HepG2 (cell line): Measurements from ENCODE around the gene CDC20B. TPM values are rescaled to one million over a fixed set of nuclear protein-coding genes. Genes with fewer than 3 reads are reported as not detected.

Experiments
- ATAC-seq: fragments of 200-7000 bp; cut with Tn5 transposase; 3 replicates; pipeline ENCODE4 v1.9.1; 2020; ENCODE audit warnings: mild to moderate bottlenecking, moderate library complexity
- BruUV-seq: library from RNA; stranded (reverse); fragments of 400-500 nt; replicated peaks from 2 replicates; lab custom pipeline; 2021; lab: Mats Ljungman, UMichigan
- CTCF ChIA-PET: fragments of 300-600 bp; formaldehyde crosslinking; extraction: SDS; loops from one replicate; lab custom pipeline; 2021; ENCODE audit warnings: low total read pairs, inconsistent platforms, low intra/inter-chr PET ratio; lab: Yijun Ruan, JAX
- POLR2A ChIA-PET: fragments of 350-600 bp; sonication (Branson Sonifier 250); formaldehyde crosslinking; loops from one replicate; lab custom pipeline; 2020; ENCODE audit warnings: antibody characterized with exemption, inconsistent platforms; lab: Yijun Ruan, JAX
- DNase-seq: peaks from one replicate; pipeline ENCODE4 v3.0.0-alpha.2; 2015; ENCODE audit warnings: low spot score
- FAIRE-seq: peaks from 3 replicates; lab custom pipeline; 2011; peaks lifted over from hg19 to GRCh38; lab: Jason Lieb, UNC
- H2AFZ ChIP-seq: one replicate; pipeline ENCODE4 v1.6.1; 2011; ENCODE audit warnings: low read length, inconsistent platforms
- H3K27ac ChIP-seq: fragments of 300-600 bp; 3 replicates; pipeline ENCODE4 v1.8.0; 2011; ENCODE audit warnings: mixed run types, mild to moderate bottlenecking, mixed read lengths, low read length, inconsistent platforms; ENCODE audit not compliant: insufficient read depth; ENCODE audit errors: extremely low read length
- H3K27me3 ChIP-seq, 2 experiments: fragments of 200-600 bp in 1 of 2; 2 replicates in 1 of 2; 3 replicates in 1 of 2; pipeline versions ENCODE4 v1.6.0 to v1.8.0; 2011; ENCODE audit warnings: low read length in 2 of 2, mild to moderate bottlenecking in 2 of 2, moderate library complexity in 2 of 2, inconsistent platforms in 1 of 2; ENCODE audit not compliant: insufficient read depth in 2 of 2, control insufficient read depth in 1 of 2
- H3K36me3 ChIP-seq, 2 experiments: fragments of 200-600 bp in 1 of 2; replicated peaks in 1 of 2; 2 replicates in 1 of 2; 3 replicates in 1 of 2; pipeline versions ENCODE4 v1.5.1 to v1.8.0; 2011; ENCODE audit warnings: low read length in 2 of 2, inconsistent platforms in 1 of 2; ENCODE audit not compliant: insufficient read depth in 2 of 2, control insufficient read depth in 1 of 2
- H3K4me1 ChIP-seq: 2 replicates; pipeline ENCODE4 v1.5.1; 2012; ENCODE audit warnings: low read length, inconsistent platforms; ENCODE audit not compliant: insufficient read depth
- H3K4me2 ChIP-seq: 2 replicates; pipeline ENCODE4 v1.6.0; 2011; ENCODE audit warnings: low read depth, low read length, inconsistent platforms
- H3K4me3 ChIP-seq, 3 experiments: fragments of 200-600 bp in 1 of 3; sonication (generic), shearing (Covaris generic) in 1 of 3; replicated peaks in 1 of 3; 2 replicates each; pipeline ENCODE4 v1.5.1; 2011 to 2016; ENCODE audit warnings: low read length in 3 of 3, inconsistent platforms in 2 of 3, low read depth in 2 of 3, mild to moderate bottlenecking in 2 of 3, control low read depth in 1 of 3, mixed read lengths in 1 of 3; ENCODE audit not compliant: insufficient read depth in 1 of 3
- H3K79me2 ChIP-seq: one replicate; pipeline ENCODE4 v1.6.1; 2011; ENCODE audit warnings: low read length, inconsistent platforms; ENCODE audit not compliant: insufficient read depth
- H3K9ac ChIP-seq: 2 replicates; pipeline ENCODE4 v1.6.0; 2011; ENCODE audit warnings: mild to moderate bottlenecking, low read depth, low read length, inconsistent platforms; ENCODE audit not compliant: insufficient read depth
- H3K9me3 ChIP-seq: 2 replicates; pipeline ENCODE4 v1.5.1; 2012; ENCODE audit warnings: mild to moderate bottlenecking, low read length
- H4K20me1 ChIP-seq: 2 replicates; pipeline ENCODE4 v1.6.0; 2011; ENCODE audit warnings: inconsistent platforms, mild to moderate bottlenecking, low read length, moderate library complexity; ENCODE audit not compliant: insufficient read depth
- ARNT2 ChIP-seq: sonication (generic); formaldehyde crosslinking; IDR thresholded peaks from 2 replicates; pipeline ENCODE4 v1.8.0; 2022; ENCODE audit warnings: mild to moderate bottlenecking, low read depth, missing genetic modification reagents, moderate library complexity
- CAMTA2 ChIP-seq: sonication (generic); formaldehyde crosslinking; IDR thresholded peaks from 2 replicates; pipeline ENCODE4 v1.4.0; 2020; ENCODE audit warnings: mild to moderate bottlenecking, missing genetic modification reagents, borderline replicate concordance
- CBX2 ChIP-seq, 2 experiments: fragments of 200-600 bp in 1 of 2; sonication (generic); formaldehyde crosslinking in 1 of 2; IDR thresholded peaks; 2 replicates each; pipeline versions ENCODE4 v1.7.0 to v1.8.1; 2018 to 2022; ENCODE audit warnings: low read depth in 2 of 2, low read length in 1 of 2, mild to moderate bottlenecking in 1 of 2, missing genetic modification reagents in 1 of 2
- MAFF ChIP-seq: IDR thresholded peaks from 2 replicates; pipeline ENCODE4 v1.6.1; 2011; ENCODE audit warnings: low read depth, low read length, improper control_type of control experiment
- PRMT3 ChIP-seq: sonication (generic); formaldehyde crosslinking; IDR thresholded peaks from 2 replicates; pipeline ENCODE4 v1.8.1; 2022; ENCODE audit warnings: low read depth, mild to moderate bottlenecking, moderate library complexity, missing genetic modification reagents, borderline replicate concordance
- ZNF256 ChIP-seq: sonication (generic); formaldehyde crosslinking; conservative IDR thresholded peaks from 2 replicates; pipeline ENCODE4 v1.4.0; 2020; ENCODE audit warnings: missing genetic modification reagents
- ZSCAN9 ChIP-seq: IDR thresholded peaks from 2 replicates; pipeline ENCODE4 v1.6.1; 2016; ENCODE audit warnings: borderline replicate concordance
- WGBS: methylation state at CpG from one replicate; pipeline ENCODE4 v1.1.6; 2017; ENCODE audit warnings: low lambda C conversion rate; 5-methylcytosine and 5-hydroxymethylcytosine counted together
- in situ Hi-C: cut with HindIII; loops from 2 replicates; pipeline ENCODE4 v1.10.0; 2017; ENCODE audit warnings: low pct_unique_long_range_greater_than_20kb; ENCODE audit not compliant: extremely low pct_ligation_motif_present
- intact Hi-C: fragments of 100-400 bp; cut with micrococcal nuclease; formaldehyde crosslinking; loops from one replicate; pipeline ENCODE4 v1.10.0; 2022; ENCODE audit not compliant: unreplicated experiment
- polyA plus RNA-seq, 8 experiments: library from polyadenylated mRNA; depleted of rRNA in 3 of 8; stranded (reverse) in 7 of 8; unstranded in 1 of 8; fragments of >200 nt; fragmentation: Illumina TruSeq in 4 of 8; extraction: Trizol in 4 of 8; gene quantifications; 2 replicates each; pipeline versions ENCODE4 v1.2.1 to v1.2.3, GENCODE V29; 2011 to 2016; ENCODE audit warnings: low read depth in 4 of 8, missing spikeins in 1 of 8, mixed read lengths in 1 of 8; ENCODE audit not compliant: insufficient read depth in 1 of 8
- total RNA-seq, 5 experiments: library from RNA; depleted of rRNA; stranded (reverse); fragments of >200 nt; fragmentation: Illumina TruSeq; extraction: Trizol; gene quantifications; 2 replicates each; pipeline ENCODE4 v1.2.3, GENCODE V29; 2016; ENCODE audit warnings: low read depth in 1 of 5
- TF ChIP-seq, protein P1 (sequence below): sonication (generic); formaldehyde crosslinking; IDR thresholded peaks from 2 replicates; pipeline ENCODE4 v1.4.0; 2020; ENCODE audit warnings: low read depth, mild to moderate bottlenecking, missing genetic modification reagents
- TF ChIP-seq, protein P2 (sequence below): sonication (generic); formaldehyde crosslinking; IDR thresholded peaks from 2 replicates; pipeline ENCODE4 v1.5.1; 2020; ENCODE audit warnings: missing genetic modification reagents, mild to moderate bottlenecking, borderline replicate concordance
- TF ChIP-seq, protein P3 (sequence below): sonication (generic); formaldehyde crosslinking; IDR thresholded peaks from 2 replicates; pipeline ENCODE4 v1.4.0; 2020; ENCODE audit warnings: missing genetic modification reagents
- TF ChIP-seq, protein P4 (sequence below): sonication (generic); formaldehyde crosslinking; IDR thresholded peaks from 2 replicates; pipeline ENCODE4 v1.4.0; 2020; ENCODE audit warnings: missing genetic modification reagents, low read depth, mild to moderate bottlenecking, borderline replicate concordance
- TF ChIP-seq, protein P5 (sequence below): sonication (generic); formaldehyde crosslinking; conservative IDR thresholded peaks from 2 replicates; pipeline ENCODE4 v1.4.0; 2020; ENCODE audit warnings: mild to moderate bottlenecking, missing genetic modification reagents, moderate library complexity
- TF ChIP-seq, protein P6 (sequence below): sonication (generic); formaldehyde crosslinking; IDR thresholded peaks from 2 replicates; pipeline ENCODE4 v1.5.0; 2020; ENCODE audit warnings: mild to moderate bottlenecking, missing genetic modification reagents, borderline replicate concordance

Gene CDC20B
- total and polyA plus RNA-seq, 2 of the 13 experiments (the other 11 are each of a cell fraction or from before 2014, with no cell fraction given), result not detected

DNA sequence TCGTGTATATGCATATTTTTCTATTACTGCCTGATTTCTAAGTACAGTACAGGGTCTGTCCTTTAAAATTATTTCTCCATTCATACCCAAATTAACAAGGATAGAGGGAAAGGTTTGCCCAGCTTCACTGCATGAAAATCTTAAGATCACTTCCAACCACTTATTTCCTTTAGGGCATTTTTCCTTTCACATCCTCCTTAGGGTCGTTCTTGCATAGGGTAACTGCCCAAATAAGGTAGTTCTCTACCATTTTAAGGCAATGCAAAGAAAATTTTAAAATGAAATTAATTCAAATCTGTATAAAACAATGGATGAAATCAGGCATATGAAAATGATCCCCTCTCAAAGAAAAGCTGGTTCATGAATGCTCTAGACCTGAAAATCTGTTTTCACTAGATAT lies 4.1 kb upstream of the CDC20B start:
- intact Hi-C loops (loop anchor here (10.0 kb wide), 2 partner anchors 228 to 758 kb away; no protein-coding TSS in a partner anchor), in situ Hi-C loops (no loop called here)
- no TSS peak for BruUV-seq
- no peak for DNase-seq
- WGBS, result 20% methylated on average over 2 of the region's 2 CpGs
- no peaks in the 10 kb centered on the region for H3K79me2 ChIP-seq
- CTCF ChIA-PET, result no interaction called here
- peaks cover 31% of the 10 kb centered on the region for H3K4me1 ChIP-seq
- no peak overlapping the region for H2AFZ ChIP-seq
- H3K9me3 ChIP-seq, result no peaks in the 10 kb centered on the region
- POLR2A ChIA-PET, result no interaction called here
- no peaks in the 10 kb centered on the region for H3K36me3 ChIP-seq
- no peaks in the 10 kb centered on the region; the same call in 1 of the 2 replicates for H4K20me1 ChIP-seq
- no peak for FAIRE-seq
- H3K4me3 ChIP-seq, result no peak overlapping the region
- ATAC-seq, result no peak
- no peak overlapping the region for H3K27ac ChIP-seq
- no peak overlapping the region; the same call in 1 of the 2 replicates for H3K4me2 ChIP-seq
- H3K9ac ChIP-seq, result no peak overlapping the region
- peaks cover 2 to 43% of the 10 kb centered on the region in 2 experiments; a peak in 3 of 5 replicates for H3K27me3 ChIP-seq
- TF ChIP-seq, protein P1, sequence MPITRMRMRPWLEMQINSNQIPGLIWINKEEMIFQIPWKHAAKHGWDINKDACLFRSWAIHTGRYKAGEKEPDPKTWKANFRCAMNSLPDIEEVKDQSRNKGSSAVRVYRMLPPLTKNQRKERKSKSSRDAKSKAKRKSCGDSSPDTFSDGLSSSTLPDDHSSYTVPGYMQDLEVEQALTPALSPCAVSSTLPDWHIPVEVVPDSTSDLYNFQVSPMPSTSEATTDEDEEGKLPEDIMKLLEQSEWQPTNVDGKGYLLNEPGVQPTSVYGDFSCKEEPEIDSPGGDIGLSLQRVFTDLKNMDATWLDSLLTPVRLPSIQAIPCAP (CRISPR knock-in tag), result no peak
- TF ChIP-seq, protein P2, sequence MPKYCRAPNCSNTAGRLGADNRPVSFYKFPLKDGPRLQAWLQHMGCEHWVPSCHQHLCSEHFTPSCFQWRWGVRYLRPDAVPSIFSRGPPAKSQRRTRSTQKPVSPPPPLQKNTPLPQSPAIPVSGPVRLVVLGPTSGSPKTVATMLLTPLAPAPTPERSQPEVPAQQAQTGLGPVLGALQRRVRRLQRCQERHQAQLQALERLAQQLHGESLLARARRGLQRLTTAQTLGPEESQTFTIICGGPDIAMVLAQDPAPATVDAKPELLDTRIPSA, result no peak
- TF ChIP-seq, protein P3, sequence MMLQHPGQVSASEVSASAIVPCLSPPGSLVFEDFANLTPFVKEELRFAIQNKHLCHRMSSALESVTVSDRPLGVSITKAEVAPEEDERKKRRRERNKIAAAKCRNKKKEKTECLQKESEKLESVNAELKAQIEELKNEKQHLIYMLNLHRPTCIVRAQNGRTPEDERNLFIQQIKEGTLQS, result no peak
- TF ChIP-seq CBX2 (IDR thresholded peaks at IDR 0.05; ENCODE audit: low read depth, low read length), result no peak
- no peak for TF ChIP-seq CBX2 (CRISPR knock-in tag; IDR thresholded peaks at IDR 0.05; ENCODE audit: low read depth)
- no peak for TF ChIP-seq ZSCAN9 (CRISPR knock-in tag)
- TF ChIP-seq, protein P4, sequence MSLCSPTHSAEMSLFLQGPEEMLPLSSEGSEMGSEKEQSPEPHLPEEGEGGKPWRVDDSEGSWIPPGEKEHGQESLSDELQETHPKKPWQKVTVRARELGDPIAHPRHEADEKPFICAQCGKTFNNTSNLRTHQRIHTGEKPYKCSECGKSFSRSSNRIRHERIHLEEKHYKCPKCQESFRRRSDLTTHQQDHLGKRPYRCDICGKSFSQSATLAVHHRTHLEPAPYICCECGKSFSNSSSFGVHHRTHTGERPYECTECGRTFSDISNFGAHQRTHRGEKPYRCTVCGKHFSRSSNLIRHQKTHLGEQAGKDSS (CRISPR knock-in tag), result no peak
- no peak for TF ChIP-seq PRMT3
- TF ChIP-seq, protein P5, sequence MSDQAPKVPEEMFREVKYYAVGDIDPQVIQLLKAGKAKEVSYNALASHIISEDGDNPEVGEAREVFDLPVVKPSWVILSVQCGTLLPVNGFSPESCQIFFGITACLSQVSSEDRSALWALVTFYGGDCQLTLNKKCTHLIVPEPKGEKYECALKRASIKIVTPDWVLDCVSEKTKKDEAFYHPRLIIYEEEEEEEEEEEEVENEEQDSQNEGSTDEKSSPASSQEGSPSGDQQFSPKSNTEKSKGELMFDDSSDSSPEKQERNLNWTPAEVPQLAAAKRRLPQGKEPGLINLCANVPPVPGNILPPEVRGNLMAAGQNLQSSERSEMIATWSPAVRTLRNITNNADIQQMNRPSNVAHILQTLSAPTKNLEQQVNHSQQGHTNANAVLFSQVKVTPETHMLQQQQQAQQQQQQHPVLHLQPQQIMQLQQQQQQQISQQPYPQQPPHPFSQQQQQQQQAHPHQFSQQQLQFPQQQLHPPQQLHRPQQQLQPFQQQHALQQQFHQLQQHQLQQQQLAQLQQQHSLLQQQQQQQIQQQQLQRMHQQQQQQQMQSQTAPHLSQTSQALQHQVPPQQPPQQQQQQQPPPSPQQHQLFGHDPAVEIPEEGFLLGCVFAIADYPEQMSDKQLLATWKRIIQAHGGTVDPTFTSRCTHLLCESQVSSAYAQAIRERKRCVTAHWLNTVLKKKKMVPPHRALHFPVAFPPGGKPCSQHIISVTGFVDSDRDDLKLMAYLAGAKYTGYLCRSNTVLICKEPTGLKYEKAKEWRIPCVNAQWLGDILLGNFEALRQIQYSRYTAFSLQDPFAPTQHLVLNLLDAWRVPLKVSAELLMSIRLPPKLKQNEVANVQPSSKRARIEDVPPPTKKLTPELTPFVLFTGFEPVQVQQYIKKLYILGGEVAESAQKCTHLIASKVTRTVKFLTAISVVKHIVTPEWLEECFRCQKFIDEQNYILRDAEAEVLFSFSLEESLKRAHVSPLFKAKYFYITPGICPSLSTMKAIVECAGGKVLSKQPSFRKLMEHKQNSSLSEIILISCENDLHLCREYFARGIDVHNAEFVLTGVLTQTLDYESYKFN (CRISPR knock-in tag), result no peak
- no peak for TF ChIP-seq ARNT2
- TF ChIP-seq MAFF, result no peak
- no peak for TF ChIP-seq CAMTA2 (CRISPR knock-in tag)
- TF ChIP-seq ZNF256 (CRISPR knock-in tag), result no peak
- TF ChIP-seq, protein P6, sequence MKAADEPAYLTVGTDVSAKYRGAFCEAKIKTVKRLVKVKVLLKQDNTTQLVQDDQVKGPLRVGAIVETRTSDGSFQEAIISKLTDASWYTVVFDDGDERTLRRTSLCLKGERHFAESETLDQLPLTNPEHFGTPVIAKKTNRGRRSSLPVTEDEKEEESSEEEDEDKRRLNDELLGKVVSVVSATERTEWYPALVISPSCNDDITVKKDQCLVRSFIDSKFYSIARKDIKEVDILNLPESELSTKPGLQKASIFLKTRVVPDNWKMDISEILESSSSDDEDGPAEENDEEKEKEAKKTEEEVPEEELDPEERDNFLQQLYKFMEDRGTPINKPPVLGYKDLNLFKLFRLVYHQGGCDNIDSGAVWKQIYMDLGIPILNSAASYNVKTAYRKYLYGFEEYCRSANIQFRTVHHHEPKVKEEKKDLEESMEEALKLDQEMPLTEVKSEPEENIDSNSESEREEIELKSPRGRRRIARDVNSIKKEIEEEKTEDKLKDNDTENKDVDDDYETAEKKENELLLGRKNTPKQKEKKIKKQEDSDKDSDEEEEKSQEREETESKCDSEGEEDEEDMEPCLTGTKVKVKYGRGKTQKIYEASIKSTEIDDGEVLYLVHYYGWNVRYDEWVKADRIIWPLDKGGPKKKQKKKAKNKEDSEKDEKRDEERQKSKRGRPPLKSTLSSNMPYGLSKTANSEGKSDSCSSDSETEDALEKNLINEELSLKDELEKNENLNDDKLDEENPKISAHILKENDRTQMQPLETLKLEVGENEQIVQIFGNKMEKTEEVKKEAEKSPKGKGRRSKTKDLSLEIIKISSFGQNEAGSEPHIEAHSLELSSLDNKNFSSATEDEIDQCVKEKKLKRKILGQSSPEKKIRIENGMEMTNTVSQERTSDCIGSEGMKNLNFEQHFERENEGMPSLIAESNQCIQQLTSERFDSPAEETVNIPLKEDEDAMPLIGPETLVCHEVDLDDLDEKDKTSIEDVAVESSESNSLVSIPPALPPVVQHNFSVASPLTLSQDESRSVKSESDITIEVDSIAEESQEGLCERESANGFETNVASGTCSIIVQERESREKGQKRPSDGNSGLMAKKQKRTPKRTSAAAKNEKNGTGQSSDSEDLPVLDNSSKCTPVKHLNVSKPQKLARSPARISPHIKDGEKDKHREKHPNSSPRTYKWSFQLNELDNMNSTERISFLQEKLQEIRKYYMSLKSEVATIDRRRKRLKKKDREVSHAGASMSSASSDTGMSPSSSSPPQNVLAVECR (CRISPR knock-in tag), result no peak
